ENCODE results near the gene ZDHHC16.
A peak's percentile ranks its signal among the peaks of the same experiment; 100 is the strongest.

Gene ZDHHC16

DNA sequence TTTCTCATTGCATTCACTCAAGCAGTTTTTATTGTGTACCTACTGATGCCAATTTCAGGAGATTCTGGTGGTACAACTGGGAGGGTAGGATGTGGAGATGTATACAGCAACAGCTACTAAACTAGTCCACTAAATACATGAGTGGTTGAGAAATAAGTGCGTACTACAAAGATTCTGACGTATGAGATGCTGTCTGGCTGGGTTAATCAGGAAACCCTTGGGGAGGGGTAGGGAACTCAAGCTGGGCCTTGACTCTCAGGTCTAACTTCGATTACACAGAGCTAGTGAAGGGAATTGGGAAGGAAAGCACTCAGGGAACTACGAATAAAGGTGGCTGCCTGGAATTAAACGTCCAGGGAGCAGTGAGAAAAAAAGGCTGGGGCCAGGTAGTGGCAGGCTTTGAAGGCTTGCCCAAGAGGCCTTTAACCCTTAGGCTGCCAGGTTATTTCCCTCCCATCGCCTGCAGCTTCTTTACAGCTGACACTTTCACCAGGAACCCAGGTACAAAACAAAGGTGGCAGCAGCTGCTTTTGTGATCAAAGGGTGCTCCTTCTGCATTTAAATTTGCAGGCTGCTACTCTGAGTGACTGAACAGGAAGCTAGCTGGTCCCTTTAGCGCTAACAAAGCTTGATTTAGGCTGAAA is 49.0 kb downstream of the ZDHHC16 start (continued):
- TF ChIP-seq, protein P1, sequence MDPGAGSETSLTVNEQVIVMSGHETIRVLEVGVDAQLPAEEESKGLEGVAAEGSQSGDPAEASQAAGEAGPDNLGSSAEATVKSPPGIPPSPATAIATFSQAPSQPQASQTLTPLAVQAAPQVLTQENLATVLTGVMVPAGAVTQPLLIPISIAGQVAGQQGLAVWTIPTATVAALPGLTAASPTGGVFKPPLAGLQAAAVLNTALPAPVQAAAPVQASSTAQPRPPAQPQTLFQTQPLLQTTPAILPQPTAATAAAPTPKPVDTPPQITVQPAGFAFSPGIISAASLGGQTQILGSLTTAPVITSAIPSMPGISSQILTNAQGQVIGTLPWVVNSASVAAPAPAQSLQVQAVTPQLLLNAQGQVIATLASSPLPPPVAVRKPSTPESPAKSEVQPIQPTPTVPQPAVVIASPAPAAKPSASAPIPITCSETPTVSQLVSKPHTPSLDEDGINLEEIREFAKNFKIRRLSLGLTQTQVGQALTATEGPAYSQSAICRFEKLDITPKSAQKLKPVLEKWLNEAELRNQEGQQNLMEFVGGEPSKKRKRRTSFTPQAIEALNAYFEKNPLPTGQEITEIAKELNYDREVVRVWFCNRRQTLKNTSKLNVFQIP (CRISPR knock-in tag; IDR thresholded peaks at IDR 0.05; ENCODE audit: borderline replicate concordance, low read depth) = no peak
- no peak for TF ChIP-seq CSDC2 (CRISPR knock-in tag; IDR thresholded peaks at IDR 0.05)

GRCh38 chr10:97497572-97498075 is 51.6 kb downstream of the ZDHHC16 start:
- no peak for TF ChIP-seq SNAI2 (CRISPR knock-in tag; IDR thresholded peaks at IDR 0.05)
- no peak for TF ChIP-seq CREB5 (CRISPR knock-in tag; IDR thresholded peaks at IDR 0.05; ENCODE audit: low read depth)
- TF ChIP-seq BACH2 (CRISPR knock-in tag; IDR thresholded peaks at IDR 0.05; ENCODE audit: borderline replicate concordance) = no peak
- TF ChIP-seq ZNF8 (CRISPR knock-in tag; IDR thresholded peaks at IDR 0.05) = no peak
- no peak for TF ChIP-seq ISL1 (CRISPR knock-in tag; IDR thresholded peaks at IDR 0.05)
- no peak for TF ChIP-seq ARNTL (CRISPR knock-in tag; IDR thresholded peaks at IDR 0.05; ENCODE audit: borderline replicate concordance, low read depth)
- no peak for TF ChIP-seq CSDC2 (CRISPR knock-in tag; IDR thresholded peaks at IDR 0.05)
- TF ChIP-seq, protein P2, sequence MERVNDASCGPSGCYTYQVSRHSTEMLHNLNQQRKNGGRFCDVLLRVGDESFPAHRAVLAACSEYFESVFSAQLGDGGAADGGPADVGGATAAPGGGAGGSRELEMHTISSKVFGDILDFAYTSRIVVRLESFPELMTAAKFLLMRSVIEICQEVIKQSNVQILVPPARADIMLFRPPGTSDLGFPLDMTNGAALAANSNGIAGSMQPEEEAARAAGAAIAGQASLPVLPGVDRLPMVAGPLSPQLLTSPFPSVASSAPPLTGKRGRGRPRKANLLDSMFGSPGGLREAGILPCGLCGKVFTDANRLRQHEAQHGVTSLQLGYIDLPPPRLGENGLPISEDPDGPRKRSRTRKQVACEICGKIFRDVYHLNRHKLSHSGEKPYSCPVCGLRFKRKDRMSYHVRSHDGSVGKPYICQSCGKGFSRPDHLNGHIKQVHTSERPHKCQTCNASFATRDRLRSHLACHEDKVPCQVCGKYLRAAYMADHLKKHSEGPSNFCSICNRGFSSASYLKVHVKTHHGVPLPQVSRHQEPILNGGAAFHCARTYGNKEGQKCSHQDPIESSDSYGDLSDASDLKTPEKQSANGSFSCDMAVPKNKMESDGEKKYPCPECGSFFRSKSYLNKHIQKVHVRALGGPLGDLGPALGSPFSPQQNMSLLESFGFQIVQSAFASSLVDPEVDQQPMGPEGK (CRISPR knock-in tag; IDR thresholded peaks at IDR 0.05; ENCODE audit: borderline replicate concordance) = no peak
- no peak for TF ChIP-seq ZFP30 (CRISPR knock-in tag; IDR thresholded peaks at IDR 0.05)
- no peak for TF ChIP-seq PPARA (CRISPR knock-in tag; IDR thresholded peaks at IDR 0.05; ENCODE audit: borderline replicate concordance)
- no peak for TF ChIP-seq TCF4 (CRISPR knock-in tag; IDR thresholded peaks at IDR 0.05; ENCODE audit: borderline replicate concordance)
- no peak for TF ChIP-seq OSR1 (CRISPR knock-in tag; IDR thresholded peaks at IDR 0.05)
- TF ChIP-seq RARB (CRISPR knock-in tag; IDR thresholded peaks at IDR 0.05) = no peak
- no peak for TF ChIP-seq ZC3H10 (CRISPR knock-in tag; IDR thresholded peaks at IDR 0.05)
- no peak for TF ChIP-seq ZNF565 (CRISPR knock-in tag; conservative IDR thresholded peaks at IDR 0.05; ENCODE audit: low read depth)
- TF ChIP-seq TOX (CRISPR knock-in tag; IDR thresholded peaks at IDR 0.05; ENCODE audit: borderline replicate concordance) = no peak
- TF ChIP-seq, protein P1 (CRISPR knock-in tag; IDR thresholded peaks at IDR 0.05; ENCODE audit: borderline replicate concordance, low read depth) = no peak
- TF ChIP-seq ESRRG (CRISPR knock-in tag; IDR thresholded peaks at IDR 0.05) = no peak
- ATAC-seq = peak; percentile 78

DNA sequence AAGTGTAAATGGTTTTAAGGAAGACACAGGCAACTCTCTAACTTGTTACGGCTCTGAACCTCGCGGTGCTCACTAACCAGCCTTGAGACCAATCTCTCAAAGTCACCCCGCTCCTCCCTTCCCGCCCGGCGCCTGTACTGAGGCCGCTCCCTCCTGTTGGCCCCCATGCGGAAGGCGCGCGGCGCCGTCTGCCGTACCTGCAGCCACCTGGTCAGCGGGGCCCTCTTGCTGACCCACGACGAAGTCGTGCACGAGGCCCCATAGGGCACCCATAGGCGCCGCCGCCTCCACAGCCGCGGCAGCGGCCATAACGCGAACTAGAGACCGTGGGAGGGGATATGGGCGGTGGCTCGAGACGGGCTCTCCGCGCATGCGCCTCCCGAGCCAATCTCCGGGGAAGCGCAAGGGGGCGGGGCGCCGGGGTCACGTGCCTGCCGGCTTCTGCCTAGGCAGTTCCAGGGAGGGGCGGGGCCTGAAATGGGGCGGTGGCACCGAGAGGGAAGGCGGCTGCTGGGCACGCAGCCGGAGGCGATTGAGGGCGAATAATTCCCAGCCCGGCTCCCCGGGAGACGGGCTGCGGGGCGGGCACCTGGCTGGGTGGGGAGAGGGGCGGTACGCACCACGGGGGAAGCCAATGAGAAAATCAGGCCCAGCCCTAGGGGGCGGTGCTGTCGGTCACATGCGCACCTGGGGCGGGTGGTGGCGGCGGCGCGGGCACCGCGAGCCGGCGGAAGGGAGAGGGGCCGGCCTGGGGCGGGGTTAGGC is 52.3 kb downstream of the ZDHHC16 start, which contains the start of gene MMS19:
TSS of gene MMS19 (minus strand) at position 347 of the 765 bp plus-strand sequence. CDS start at position 309, 38 bp downstream.
- TF ChIP-seq, protein P3, sequence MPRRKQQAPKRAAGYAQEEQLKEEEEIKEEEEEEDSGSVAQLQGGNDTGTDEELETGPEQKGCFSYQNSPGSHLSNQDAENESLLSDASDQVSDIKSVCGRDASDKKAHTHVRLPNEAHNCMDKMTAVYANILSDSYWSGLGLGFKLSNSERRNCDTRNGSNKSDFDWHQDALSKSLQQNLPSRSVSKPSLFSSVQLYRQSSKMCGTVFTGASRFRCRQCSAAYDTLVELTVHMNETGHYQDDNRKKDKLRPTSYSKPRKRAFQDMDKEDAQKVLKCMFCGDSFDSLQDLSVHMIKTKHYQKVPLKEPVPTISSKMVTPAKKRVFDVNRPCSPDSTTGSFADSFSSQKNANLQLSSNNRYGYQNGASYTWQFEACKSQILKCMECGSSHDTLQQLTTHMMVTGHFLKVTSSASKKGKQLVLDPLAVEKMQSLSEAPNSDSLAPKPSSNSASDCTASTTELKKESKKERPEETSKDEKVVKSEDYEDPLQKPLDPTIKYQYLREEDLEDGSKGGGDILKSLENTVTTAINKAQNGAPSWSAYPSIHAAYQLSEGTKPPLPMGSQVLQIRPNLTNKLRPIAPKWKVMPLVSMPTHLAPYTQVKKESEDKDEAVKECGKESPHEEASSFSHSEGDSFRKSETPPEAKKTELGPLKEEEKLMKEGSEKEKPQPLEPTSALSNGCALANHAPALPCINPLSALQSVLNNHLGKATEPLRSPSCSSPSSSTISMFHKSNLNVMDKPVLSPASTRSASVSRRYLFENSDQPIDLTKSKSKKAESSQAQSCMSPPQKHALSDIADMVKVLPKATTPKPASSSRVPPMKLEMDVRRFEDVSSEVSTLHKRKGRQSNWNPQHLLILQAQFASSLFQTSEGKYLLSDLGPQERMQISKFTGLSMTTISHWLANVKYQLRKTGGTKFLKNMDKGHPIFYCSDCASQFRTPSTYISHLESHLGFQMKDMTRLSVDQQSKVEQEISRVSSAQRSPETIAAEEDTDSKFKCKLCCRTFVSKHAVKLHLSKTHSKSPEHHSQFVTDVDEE (CRISPR knock-in tag; IDR thresholded peaks at IDR 0.05) = no peak
- TF ChIP-seq ARNTL (CRISPR knock-in tag; IDR thresholded peaks at IDR 0.05; ENCODE audit: borderline replicate concordance, low read depth) = no peak
- TF ChIP-seq OSR1 (CRISPR knock-in tag; IDR thresholded peaks at IDR 0.05) = no peak
- peak; percentile 76 for ATAC-seq
